ENCODE data around the gene AGFG1. TPM values are rescaled to one million over a fixed set of nuclear protein-coding genes. Genes with fewer than 3 reads are reported as not detected.
"Not testable (repeated sequence)": the region's sequence is repeated elsewhere in the genome, so short reads cannot be mapped to it uniquely, and the experiment has no call there.

The AGFG1 gene
- total RNA-seq, 1 donor from 2014 or later: 70.3 TPM

DNA sequence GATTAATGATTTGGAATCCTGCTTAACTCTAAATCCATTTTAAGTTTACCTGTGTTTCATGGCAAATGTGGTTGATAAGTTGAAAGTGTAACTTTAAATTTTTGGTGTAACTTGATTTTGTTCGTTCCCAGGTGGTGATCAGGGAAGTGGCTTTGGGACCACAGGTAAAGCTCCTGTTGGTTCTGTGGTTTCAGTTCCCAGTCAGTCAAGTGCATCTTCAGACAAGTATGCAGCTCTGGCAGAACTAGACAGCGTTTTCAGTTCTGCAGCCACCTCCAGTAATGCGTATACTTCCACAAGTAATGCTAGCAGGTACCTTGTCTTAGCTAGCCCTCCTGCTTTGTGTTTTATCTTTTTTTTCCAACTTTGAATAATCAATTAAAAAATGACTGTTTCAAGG is 62.8 kb downstream of the AGFG1 start:
- no peak for DNase-seq (ENCODE audit: low read depth, low spot score)

DNA sequence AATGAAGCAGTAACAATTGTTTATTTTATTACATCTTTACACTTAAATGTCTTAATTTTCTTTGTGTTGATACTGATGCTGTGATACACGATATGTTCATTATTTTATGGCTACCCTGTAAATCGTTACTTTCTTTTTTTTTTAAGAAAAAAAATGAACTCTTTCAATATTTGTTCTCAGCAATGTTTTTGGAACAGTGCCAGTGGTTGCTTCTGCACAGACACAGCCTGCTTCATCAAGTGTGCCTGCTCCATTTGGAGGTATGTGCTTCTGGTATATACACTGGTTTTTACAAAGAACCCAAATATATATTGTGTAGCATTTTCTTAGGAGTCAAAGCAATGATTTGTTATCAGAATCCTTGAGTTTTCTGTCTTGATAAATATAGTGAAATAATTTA is 64.5 kb downstream of the AGFG1 start:
- no peak for DNase-seq (ENCODE audit: low read depth, low spot score)

DNA sequence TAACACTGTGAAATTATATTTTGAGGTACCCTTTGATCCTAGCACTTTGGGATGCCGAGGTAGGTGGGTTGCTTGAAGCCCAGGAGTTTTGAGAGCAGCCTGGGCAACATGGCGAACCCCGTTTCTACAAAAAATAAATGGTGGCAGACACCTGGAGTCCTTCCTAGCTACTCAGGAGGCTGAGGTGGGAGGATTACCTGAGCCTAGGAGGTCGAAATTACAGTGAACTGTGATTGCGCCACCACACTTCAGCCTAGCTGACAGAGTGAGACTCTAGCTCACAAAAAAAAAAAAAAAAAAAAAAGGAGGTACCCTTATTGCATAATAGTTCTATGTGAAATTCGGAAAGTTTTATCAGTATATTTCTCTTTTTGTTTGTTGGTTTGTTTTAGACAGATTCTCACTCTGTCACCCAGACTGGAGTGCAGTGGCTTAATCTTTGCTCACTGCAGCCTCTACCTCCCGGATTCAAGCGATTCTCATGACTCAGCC is 67.6 kb downstream of the AGFG1 start:
- DNase-seq (ENCODE audit: low read depth, low spot score): no peak

- not testable (repeated sequence) for DNase-seq (ENCODE audit: low read depth, low spot score)
Observed at GRCh38 chr2:227540352-227540751, 68.4 kb downstream of the AGFG1 start.

- DNase-seq (ENCODE audit: low read depth, low spot score): no peak
Observed at GRCh38 chr2:227545990-227546389, 74.0 kb downstream of the AGFG1 start.

DNA sequence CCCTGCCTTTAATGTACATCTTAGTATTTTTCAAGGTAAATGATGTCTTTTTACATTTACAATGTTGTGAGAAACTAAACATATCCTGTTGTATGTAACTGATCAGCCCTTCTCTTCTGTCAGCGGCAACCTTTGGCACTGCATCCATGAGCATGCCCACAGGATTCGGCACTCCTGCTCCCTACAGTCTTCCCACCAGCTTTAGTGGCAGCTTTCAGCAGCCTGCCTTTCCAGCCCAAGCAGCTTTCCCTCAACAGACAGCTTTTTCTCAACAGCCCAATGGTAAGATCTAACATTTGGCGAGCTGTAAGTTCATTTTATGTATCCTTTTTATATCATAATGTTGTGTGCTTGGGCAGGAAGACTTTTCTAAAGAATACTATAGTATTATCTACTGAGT is 79.9 kb downstream of the AGFG1 start:
- DNase-seq (ENCODE audit: low read depth, low spot score): no peak

DNA sequence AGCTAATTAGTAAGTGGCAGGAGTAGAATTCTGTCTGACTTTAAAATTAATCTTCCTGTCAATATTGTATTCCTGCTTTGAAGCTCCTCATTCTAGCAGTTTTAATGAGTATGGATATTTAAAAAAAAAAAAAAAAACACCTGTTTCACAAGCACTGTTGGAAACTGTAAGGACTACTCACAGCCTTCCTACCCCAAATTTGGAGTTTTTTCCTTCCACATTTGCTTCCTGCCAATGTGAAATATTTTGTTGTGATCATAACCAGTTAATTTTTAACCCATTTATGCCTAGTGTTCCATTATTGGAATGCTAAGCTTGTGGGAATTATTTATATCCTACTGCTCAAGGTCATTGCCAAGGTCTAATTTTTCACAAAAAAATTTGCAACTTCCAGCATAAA is 90.6 kb downstream of the AGFG1 start:
- no peak for DNase-seq (ENCODE audit: low read depth, low spot score)

DNA sequence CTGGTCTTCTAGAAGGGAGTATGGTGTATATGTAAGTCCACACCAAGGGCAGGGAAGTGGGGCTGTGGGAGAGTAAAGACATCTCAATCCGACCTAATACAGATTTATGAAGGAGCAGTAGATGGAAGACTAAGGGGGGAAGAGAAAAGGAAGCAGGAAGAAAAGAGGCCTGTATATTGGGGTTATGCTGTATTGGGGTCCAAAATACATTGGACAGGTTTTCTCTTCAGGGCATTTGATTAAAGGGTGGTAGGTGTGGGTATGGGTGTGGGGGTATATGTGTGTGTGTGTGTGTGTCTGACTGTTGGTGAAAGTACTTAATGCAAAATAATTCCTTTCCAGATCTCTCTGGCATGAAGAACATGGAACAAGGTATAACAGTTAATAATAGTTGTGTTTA is 93.1 kb downstream of the AGFG1 start:
- DNase-seq (ENCODE audit: low read depth, low spot score): no peak

- no peak for DNase-seq (ENCODE audit: low read depth, low spot score)
Observed at GRCh38 chr2:227566012-227566411, 94.1 kb downstream of the AGFG1 start.

DNA sequence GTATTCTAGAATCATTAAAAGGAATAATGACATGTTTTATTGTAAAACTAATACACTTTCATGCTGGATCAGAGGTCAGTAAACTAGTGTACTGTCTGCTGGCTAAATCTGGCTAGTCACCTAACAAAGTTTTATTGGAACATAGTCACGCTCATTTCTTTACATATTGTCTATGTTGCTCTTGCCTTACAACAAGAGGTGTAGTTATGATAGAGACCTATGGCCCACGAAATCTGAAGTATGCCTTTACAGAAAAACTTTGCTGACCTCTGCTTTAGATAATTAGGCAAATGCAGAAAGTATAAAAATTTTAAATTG is 96.9 kb downstream of the AGFG1 start:
- DNase-seq (ENCODE audit: low read depth, low spot score): no peak

DNA sequence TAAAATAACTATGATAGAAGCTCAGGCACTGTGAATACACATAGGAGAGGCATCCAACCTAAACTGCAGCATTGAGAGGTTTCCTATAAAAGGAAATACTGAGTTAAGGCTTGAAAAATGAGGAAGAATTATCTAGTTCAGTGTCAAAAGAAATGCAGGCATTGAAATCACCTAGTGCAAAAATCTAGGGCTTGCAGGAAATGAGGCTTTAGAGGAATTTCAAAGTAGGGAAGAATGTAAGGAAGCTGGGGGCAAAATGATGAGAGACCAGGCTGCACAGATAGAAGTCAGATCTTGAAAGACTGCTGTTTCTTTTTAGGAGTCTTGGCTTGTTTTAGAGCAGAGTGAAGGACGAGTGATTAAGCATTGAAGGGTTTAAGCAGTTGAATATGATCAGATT is 98.7 kb downstream of the AGFG1 start:
- DNase-seq (ENCODE audit: low read depth, low spot score): no peak

DNA sequence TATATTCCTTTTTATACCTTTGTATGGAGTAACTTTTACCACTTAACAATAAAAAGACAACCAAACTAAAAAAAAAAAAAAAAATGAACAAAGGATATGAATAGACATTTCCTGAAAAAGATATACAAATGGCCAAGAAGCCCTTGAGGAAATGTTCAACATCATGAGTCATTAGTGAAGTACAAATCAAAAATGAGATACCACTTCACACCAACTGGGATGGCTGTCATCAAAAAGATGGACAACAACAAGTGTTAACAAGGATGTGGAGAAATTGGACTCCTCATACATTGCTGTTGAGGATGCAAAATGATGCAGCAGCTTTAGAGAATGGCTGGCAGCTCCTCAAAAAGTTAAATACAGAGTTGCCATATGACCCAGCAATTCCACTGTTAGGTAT is 104.2 kb downstream of the AGFG1 start:
- peak; percentile 54 for DNase-seq (ENCODE audit: low read depth, low spot score)

DNA sequence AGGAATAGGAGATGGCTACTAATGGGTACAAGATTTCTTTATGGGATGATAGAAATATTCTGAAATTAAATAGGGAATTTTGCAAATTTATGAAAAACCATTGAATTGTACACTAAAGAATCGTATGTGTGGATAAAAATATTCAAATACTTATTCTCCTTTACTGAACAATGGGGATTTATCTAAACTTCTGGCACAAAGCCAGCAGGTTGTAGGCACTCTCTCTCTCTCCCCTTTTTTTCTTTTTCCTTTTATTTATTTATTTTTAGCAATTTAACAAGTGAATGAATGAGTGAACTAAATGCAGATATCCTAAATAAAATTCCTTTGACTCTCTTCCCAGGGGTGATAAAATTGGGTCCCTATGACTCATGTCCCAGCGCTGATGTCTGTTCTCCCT is 104.9 kb downstream of the AGFG1 start:
- DNase-seq (ENCODE audit: low read depth, low spot score): no peak

GRCh38 chr2:227577555-227577954 is 105.6 kb downstream of the AGFG1 start:
- DNase-seq (ENCODE audit: low read depth, low spot score): no peak

- DNase-seq (ENCODE audit: low read depth, low spot score): no peak
Observed at GRCh38 chr2:227578642-227579041, 106.7 kb downstream of the AGFG1 start.

GRCh38 chr2:227579791-227580190 is 107.8 kb downstream of the AGFG1 start:
- DNase-seq (ENCODE audit: low read depth, low spot score): no peak

- no peak for DNase-seq (ENCODE audit: low read depth, low spot score)
Observed at GRCh38 chr2:227582369-227582768, 110.4 kb downstream of the AGFG1 start.

GRCh38 chr2:227592694-227593387 is 120.9 kb downstream of the AGFG1 start:
- no peak for DNase-seq (ENCODE audit: low read depth, low spot score)

DNA sequence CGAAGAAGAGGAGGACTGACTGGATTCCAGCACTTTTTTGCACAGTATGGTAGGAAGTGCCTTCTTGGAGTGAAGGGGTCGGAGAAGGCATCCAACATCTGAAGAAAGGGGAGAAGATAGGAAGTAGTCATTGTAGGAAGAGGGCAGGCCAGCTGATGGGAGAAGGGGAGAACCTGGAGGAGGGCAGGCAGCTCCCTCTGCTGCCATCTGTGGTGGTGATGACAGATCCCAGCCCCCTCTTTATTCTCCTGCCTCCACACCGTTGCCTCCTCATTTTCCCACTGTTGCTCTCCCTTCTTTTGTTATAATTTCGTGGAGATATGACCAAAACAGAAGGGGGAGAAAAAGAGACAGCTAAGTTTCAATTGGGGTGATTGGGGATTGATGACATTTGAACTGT is 123.8 kb downstream of the AGFG1 start:
- DNase-seq (ENCODE audit: low read depth, low spot score): no peak

DNA sequence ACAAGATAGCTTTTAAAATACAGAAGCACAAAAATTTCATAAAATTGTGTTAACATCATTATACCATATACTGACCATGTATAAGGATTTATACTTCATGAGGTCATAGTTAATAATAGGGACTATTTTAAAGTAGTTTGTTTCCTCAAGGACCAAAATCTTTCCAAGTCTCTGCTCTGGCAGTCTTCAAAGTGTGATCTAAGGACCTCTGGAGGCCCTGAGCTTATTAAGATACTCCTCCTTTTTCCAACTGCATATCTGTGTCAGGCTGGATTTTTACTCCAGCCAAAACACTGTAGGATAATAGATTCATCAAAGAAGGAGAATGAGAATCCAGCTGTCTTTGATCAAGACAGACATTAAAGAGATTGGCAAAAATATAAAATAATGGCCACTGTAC is 125.1 kb downstream of the AGFG1 start:
- no peak for DNase-seq (ENCODE audit: low read depth, low spot score)

DNA sequence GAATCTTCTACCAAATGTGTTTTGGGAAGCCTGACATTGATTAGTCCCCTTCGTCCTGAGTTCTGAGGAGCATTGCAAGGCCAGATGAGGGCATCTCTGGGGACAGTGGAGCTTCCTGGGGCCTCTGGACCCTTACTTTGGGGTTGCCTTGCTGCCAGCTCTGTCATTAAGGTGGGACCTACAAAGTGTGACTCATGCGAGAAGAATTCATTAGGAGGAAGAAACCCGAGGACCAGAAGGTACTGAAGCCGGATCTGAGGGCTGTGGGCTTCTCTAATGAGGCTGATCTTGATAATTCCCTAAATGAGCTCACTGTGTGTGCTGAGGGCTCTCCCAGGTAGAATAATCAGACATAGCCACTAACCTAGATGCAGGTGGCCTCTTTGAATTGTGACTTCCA is 126.0 kb downstream of the AGFG1 start:
- no peak for DNase-seq (ENCODE audit: low read depth, low spot score)

DNA sequence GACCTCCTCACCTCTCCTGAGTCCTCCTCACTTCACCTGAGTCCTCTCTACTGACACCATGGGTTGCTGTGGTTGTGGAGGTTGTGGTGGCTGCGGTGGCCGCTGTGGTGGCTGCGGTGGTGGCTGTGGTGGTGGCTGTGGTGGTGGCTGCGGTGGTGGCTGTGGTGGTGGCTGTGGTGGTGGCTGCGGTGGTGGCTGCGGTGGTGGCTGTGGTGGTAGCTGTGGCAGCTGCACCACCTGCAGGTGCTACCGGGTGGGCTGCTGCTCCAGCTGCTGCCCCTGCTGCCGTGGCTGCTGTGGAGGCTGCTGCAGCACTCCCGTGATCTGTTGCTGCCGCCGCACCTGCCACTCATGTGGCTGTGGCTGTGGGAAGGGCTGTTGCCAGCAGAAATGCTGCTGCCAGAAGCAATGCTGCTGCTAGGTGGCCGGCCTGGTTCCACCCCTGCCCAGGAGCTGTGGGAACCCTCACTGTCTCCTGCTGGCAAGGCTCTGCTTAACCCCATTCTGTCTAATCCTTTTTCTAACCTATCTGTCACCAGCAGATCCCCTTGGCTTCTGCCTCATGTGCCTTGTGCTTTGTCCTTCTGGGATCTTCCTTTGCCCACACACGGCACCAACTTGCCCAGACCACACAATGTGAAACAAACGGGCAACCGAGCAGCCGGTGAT is 127.0 kb downstream of the AGFG1 start, which contains the start of gene SCYGR2:
Gene SCYGR2 (plus strand): TSS at position 59 of the 669 bp plus-strand sequence. CDS start 0 bp downstream, at position 59.
- not testable (repeated sequence) for DNase-seq (ENCODE audit: low read depth, low spot score)

GRCh38 chr2:227602358-227602757 is 130.4 kb downstream of the AGFG1 start:
- DNase-seq (ENCODE audit: low read depth, low spot score): no peak
